GM18508 (cell line): Measurements from ENCODE around the gene TTC8.
"Not testable (repeated sequence)": the region's sequence is repeated elsewhere in the genome, so short reads cannot be mapped to it uniquely, and the experiment has no call there.

Experiments used
- ATAC-seq: cut with Tn5 transposase; IDR thresholded peaks from one replicate; pipeline ENCODE4 v1.9.1; 2021; ENCODE audit warnings: moderate number of reproducible peaks; ENCODE audit not compliant: insufficient read depth, unreplicated experiment

The TTC8 gene

GRCh38 chr14:88821888-88822287 lies 2.6 kb upstream of the TTC8 start:
- no peak for ATAC-seq

- no peak for ATAC-seq
Observed at GRCh38 chr14:88823968-88824313, 510 bp upstream of the TTC8 start.

GRCh38 chr14:88825078-88825458 lies 617 bp downstream of the TTC8 start:
- ATAC-seq = no peak

GRCh38 chr14:88825503-88825902 lies 1.1 kb downstream of the TTC8 start:
- no peak for ATAC-seq

- ATAC-seq = no peak
Observed at GRCh38 chr14:88829188-88829587, 4.7 kb downstream of the TTC8 start.

- no peak for ATAC-seq
Observed at GRCh38 chr14:88829685-88830302, 5.3 kb downstream of the TTC8 start.

GRCh38 chr14:88831284-88831683 lies 6.8 kb downstream of the TTC8 start:
- ATAC-seq = no peak

GRCh38 chr14:88834883-88835431 lies 10.5 kb downstream of the TTC8 start:
- no peak for ATAC-seq

- no peak for ATAC-seq
Observed at GRCh38 chr14:88835661-88836060, 11.2 kb downstream of the TTC8 start.

GRCh38 chr14:88837495-88837894 lies 13.0 kb downstream of the TTC8 start:
- no peak for ATAC-seq

GRCh38 chr14:88838015-88838414 lies 13.6 kb downstream of the TTC8 start:
- no peak for ATAC-seq

GRCh38 chr14:88840926-88841325 lies 16.5 kb downstream of the TTC8 start:
- no peak for ATAC-seq

GRCh38 chr14:88841741-88842140 lies 17.3 kb downstream of the TTC8 start:
- no peak for ATAC-seq

- ATAC-seq = no peak
Observed at GRCh38 chr14:88842414-88842813, 18.0 kb downstream of the TTC8 start.

- no peak for ATAC-seq
Observed at GRCh38 chr14:88844980-88845491, 20.6 kb downstream of the TTC8 start.

GRCh38 chr14:88848571-88848970 lies 24.1 kb downstream of the TTC8 start:
- no peak for ATAC-seq

- ATAC-seq = no peak
Observed at GRCh38 chr14:88849716-88850115, 25.3 kb downstream of the TTC8 start.

GRCh38 chr14:88851587-88851986 lies 27.1 kb downstream of the TTC8 start:
- no peak for ATAC-seq

- ATAC-seq = no peak
Observed at GRCh38 chr14:88852632-88853031, 28.2 kb downstream of the TTC8 start.

GRCh38 chr14:88853129-88853528 lies 28.7 kb downstream of the TTC8 start:
- ATAC-seq = no peak

GRCh38 chr14:88856786-88857366 lies 32.4 kb downstream of the TTC8 start:
- no peak for ATAC-seq

- not testable (repeated sequence) for ATAC-seq
Observed at GRCh38 chr14:88857861-88858260, 33.4 kb downstream of the TTC8 start.
